ENCODE data around the gene GBX1.

DNA sequence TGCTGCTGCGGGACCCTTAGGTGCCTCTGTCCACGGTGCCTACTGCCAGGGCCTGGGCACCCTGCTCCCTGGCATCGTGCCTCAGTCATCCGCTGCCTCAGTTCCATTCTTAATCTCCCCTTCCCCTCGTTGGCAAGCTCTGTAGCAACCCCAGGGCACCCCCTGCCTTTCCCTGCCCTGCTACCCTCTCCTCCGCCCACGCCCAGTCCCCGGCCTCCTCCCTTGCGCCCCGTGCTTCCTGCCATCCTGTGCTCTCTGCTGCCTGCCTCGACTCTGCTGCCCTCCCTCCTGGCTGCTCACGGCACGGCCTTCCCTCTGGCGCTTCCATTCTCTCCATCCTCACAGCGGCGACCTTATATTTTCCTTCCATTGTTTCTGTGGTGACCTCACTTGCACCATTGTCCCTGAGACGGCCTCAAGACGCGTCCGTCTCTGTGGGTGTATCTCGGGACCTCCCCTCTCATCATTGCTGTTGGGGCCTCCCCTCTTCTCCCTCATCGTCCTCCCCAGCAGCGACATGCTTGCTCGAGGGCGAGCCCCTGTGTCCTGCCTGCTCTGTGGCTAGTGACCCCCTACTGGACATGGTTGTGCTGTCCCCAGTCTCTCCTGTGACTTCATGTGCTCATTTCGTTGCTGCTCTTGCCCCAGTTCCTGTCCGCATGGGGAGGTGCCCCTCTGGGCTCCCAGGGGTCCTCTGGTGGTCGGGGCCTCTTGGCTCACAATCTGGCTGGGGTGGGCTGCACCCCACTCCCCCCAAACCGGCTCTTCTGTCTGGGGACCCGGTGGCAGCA, 45.9 kb downstream of the GBX1 start:
- TF ChIP-seq CTCF (IDR thresholded peaks at IDR 0.05; ENCODE audit: low read depth, low read length, poor library complexity, severe bottlenecking) (no peak), EZH2phosphoT487 (IDR thresholded peaks at IDR 0.05; ENCODE audit: borderline replicate concordance, low read length) (no peak)

All from DOHH2 (cell line).